Body of pancreas (tissue), 4 donors: Measurements from ENCODE around the gene CHORDC1.

ENCODE experiments used
- POLR2A ChIP-seq, 3 donors: fragments of 450-650 bp; IDR thresholded peaks; one replicate each; pipeline ENCODE4 v1.6.1; 2016; ENCODE audit warnings: antibody characterized with exemption in 3 of 3, mild to moderate bottlenecking in 2 of 3
- TF ChIP-seq, protein P1 (sequence below), 7 experiments: fragments of 450-650 bp in 4 of 7; fragments of 200-600 bp in 3 of 7; sonication (generic) in 3 of 7; IDR thresholded peaks; one replicate each; pipeline ENCODE4 v1.5.1; 2016 to 2019; ENCODE audit warnings: antibody characterized with exemption in 7 of 7

DNA sequence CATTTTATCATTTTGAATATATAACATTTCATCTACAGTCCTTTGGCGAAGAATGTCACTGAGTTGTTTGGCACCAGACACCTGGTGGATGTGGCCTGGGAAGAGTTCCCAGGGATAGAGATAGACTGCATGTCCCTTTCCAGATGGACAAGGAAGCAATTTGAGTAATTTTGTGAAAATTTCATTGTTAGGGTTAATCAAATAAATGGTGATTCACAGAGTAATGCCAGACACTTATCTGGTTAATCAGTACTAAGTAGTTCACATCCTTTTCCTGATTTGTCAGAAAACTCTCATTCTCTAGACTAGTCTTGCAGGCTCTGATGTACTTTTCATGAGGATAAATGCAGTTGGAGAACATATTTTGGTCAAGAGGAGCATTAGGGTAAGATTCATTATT lies 46.8 kb downstream of the CHORDC1 start:
- no peak for TF ChIP-seq POLR2A (IDR thresholded peaks at IDR 0.05)
- TF ChIP-seq, protein P1, sequence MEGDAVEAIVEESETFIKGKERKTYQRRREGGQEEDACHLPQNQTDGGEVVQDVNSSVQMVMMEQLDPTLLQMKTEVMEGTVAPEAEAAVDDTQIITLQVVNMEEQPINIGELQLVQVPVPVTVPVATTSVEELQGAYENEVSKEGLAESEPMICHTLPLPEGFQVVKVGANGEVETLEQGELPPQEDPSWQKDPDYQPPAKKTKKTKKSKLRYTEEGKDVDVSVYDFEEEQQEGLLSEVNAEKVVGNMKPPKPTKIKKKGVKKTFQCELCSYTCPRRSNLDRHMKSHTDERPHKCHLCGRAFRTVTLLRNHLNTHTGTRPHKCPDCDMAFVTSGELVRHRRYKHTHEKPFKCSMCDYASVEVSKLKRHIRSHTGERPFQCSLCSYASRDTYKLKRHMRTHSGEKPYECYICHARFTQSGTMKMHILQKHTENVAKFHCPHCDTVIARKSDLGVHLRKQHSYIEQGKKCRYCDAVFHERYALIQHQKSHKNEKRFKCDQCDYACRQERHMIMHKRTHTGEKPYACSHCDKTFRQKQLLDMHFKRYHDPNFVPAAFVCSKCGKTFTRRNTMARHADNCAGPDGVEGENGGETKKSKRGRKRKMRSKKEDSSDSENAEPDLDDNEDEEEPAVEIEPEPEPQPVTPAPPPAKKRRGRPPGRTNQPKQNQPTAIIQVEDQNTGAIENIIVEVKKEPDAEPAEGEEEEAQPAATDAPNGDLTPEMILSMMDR (IDR thresholded peaks at IDR 0.05) = no peak
